BE2C (cell line): ENCODE data around the gene DRD2. TPM values are rescaled to one million over a fixed set of nuclear protein-coding genes. Genes with fewer than 3 reads are reported as not detected.
"Not testable (repeated sequence)": the region's sequence is repeated elsewhere in the genome, so short reads cannot be mapped to it uniquely, and the experiment has no call there.

Source experiments
- DNase-seq: peaks from one replicate; pipeline ENCODE4 v3.0.0-alpha.2; 2020
- H3K27me3 ChIP-seq: fragments of 250-450 bp; sonication (Bioruptor Pico); 2 replicates; pipeline ENCODE4 v1.5.1; 2020; ENCODE audit warnings: mild to moderate bottlenecking
- H3K36me3 ChIP-seq: fragments of 250-450 bp; sonication (Bioruptor Pico); 2 replicates; pipeline ENCODE4 v1.5.1; 2020; ENCODE audit warnings: mild to moderate bottlenecking
- H3K4me1 ChIP-seq: fragments of 250-450 bp; sonication (Bioruptor Pico); 2 replicates; pipeline ENCODE4 v1.5.1; 2020
- H3K4me3 ChIP-seq: 2 replicates; pipeline ENCODE4 v1.5.1; 2011; ENCODE audit warnings: low read depth, low read length
- H3K9me3 ChIP-seq: fragments of 250-450 bp; sonication (Bioruptor Pico); 2 replicates; pipeline ENCODE4 v1.5.1; 2020
- polyA plus RNA-seq: library from polyadenylated mRNA; unstranded; fragments of >200 nt; gene quantifications from one replicate; pipeline ENCODE4 v1.2.1, GENCODE V29; 2012; ENCODE audit warnings: low read depth, missing spikeins; ENCODE audit not compliant: insufficient read length, insufficient read depth
- TF ChIP-seq, protein P1 (sequence below): IDR thresholded peaks from 2 replicates; pipeline ENCODE4 v1.5.1; 2012; ENCODE audit warnings: mild to moderate bottlenecking, low read depth, low read length

DRD2 gene
- polyA plus RNA-seq = 32.0 TPM

DNA sequence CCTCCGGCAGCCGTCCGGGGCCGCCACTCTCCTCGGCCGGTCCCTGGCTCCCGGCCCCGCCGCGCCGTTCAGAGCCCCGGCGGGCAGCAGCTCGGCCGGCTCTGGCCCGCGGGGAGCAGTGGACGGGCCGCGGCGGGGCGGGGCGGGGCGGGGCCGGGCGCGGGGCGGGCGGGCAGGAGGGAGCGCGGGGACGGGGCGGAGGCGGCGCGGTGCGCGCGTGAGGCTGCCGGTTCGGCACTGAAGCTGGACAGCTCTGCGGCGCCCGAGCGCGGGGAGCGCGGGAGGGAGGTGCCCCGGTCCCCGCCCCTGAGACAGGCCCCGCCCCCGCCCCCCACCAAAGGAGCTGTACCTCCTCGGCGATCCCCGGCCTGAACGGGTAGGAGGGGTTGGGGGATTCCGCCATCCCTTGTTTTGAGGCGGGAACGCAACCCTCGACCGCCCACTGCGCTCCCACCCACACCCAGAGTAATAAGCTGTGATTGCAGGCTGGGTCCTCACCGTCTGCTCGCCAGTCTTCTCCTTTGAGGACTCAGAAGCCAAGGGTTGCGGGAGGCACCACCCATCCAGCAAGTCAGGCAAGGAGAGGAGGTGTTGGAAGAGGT, at the start of gene DRD2:
TSS of gene DRD2 (minus strand) at position 239 of the 602 bp plus-strand sequence. CDS start 50,747 bp downstream, outside the sequence.
- TF ChIP-seq, protein P1, sequence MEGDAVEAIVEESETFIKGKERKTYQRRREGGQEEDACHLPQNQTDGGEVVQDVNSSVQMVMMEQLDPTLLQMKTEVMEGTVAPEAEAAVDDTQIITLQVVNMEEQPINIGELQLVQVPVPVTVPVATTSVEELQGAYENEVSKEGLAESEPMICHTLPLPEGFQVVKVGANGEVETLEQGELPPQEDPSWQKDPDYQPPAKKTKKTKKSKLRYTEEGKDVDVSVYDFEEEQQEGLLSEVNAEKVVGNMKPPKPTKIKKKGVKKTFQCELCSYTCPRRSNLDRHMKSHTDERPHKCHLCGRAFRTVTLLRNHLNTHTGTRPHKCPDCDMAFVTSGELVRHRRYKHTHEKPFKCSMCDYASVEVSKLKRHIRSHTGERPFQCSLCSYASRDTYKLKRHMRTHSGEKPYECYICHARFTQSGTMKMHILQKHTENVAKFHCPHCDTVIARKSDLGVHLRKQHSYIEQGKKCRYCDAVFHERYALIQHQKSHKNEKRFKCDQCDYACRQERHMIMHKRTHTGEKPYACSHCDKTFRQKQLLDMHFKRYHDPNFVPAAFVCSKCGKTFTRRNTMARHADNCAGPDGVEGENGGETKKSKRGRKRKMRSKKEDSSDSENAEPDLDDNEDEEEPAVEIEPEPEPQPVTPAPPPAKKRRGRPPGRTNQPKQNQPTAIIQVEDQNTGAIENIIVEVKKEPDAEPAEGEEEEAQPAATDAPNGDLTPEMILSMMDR = no peak
- H3K27me3 ChIP-seq = no peaks in the 10 kb centered on the region
- H3K4me3 ChIP-seq = peak within 1 kb of the TSS; percentile 88
- H3K4me1 ChIP-seq = peaks cover 12% of the 10 kb centered on the region
- DNase-seq = peak; percentile 57
- no peaks in the 10 kb centered on the region for H3K36me3 ChIP-seq
- no peaks in the 10 kb centered on the region for H3K9me3 ChIP-seq

DNA sequence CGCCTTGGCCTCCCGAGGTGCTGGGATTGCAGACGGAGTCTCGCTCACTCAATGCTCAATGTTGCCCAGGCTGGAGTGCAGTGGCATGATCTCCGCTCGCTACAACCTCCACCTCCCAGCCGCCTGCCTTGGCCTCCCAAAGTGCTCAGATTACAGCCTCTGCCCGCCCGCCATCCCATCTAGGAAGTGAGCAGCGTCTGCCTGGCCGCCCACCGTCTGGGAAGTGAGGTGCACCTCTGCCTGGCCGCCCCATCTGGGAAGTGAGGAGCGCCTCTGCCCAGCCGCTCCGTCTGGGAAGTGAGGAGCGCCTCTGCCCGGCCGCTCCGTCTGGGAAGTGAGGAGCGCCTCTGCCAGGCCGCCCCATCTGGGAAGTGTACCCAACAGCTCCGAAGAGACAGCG, 48.7 kb upstream of the DRD2 start:
- not testable (repeated sequence) for H3K4me3 ChIP-seq, H3K4me1 ChIP-seq, H3K27me3 ChIP-seq, H3K36me3 ChIP-seq, H3K9me3 ChIP-seq, DNase-seq

DNA sequence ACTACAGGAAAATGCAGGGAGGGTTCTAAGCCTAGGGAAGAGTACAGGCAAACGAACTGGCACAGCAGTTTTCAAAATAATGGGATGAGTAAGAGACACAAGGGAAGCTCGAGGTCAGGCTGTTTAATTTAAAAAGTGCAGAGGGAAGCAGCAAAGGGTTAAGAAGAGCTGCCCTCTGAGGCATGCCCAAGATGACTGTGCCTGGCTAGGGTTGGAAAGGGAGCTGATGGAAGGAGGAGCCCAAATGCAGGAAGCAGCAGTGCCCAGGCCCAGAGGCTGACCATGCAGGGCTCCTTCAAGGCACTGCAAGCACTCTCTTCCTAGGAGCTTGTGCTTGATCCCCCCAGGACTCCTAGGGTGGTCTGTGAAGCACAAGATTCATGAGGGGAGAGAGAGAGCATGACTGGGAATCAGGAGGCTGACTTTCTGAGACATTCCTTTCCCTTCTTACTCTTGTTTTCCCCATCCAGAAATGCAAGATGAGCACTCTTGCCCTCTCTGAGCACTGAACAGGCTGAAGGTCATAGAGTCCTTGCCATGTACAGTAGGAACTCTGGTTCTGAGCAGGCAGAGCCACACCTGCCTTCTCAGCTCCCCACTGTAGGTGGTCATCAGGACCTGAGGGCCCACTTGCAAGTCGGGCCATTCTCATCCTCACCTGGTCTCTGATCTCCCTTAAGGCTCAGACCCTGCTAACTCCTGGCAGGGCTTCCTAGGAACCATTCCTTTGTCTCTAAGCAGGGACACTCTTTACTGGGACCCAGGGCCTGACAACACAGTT, 46.7 kb upstream of the DRD2 start:
- H3K9me3 ChIP-seq = no peaks in the 10 kb centered on the region
- H3K27me3 ChIP-seq = no peaks in the 10 kb centered on the region
- TF ChIP-seq, protein P1 = no peak
- H3K36me3 ChIP-seq = no peaks in the 10 kb centered on the region
- no peaks in the 10 kb centered on the region; the same call in 1 of the 2 replicates for H3K4me1 ChIP-seq
- H3K4me3 ChIP-seq = no peak overlapping the region
- no peak for DNase-seq

DNA sequence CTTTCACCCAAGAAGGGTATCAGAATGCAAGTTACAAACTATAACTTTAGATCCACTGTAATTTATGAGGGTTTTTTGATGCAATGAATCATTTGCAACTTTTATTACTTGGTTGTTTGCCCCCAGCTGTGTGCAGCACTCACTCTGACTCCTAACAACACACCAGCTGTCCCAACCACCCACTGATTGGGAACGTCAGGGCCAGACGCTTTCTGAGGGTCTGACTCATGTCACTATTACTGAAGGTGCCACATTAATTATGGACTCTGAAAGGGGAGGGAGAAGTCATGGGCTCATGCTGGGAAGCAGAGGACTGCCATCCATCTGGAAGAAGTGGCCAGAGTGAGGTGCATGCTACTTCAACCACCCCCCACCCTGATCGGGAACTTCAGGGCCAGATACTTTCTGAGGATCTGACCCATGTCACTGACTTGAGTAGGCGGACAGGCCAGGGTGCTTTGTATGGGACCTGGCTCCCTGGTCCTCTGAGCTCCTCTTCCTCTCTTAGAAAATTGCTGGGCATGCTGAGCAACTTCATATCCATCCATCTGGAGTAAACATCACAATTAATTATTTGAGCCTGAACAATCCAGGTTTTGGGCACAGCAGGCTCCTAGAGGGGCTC, 44.9 kb upstream of the DRD2 start:
- DNase-seq = no peak
- Histone ChIP-seq H3K36me3 (no peaks in the 10 kb centered on the region), H3K4me3 (no peak overlapping the region), H3K27me3 (no peaks in the 10 kb centered on the region), H3K4me1 (no peaks in the 10 kb centered on the region; the same call in 1 of the 2 replicates), H3K9me3 (no peaks in the 10 kb centered on the region)
- TF ChIP-seq, protein P1 = no peak

DNA sequence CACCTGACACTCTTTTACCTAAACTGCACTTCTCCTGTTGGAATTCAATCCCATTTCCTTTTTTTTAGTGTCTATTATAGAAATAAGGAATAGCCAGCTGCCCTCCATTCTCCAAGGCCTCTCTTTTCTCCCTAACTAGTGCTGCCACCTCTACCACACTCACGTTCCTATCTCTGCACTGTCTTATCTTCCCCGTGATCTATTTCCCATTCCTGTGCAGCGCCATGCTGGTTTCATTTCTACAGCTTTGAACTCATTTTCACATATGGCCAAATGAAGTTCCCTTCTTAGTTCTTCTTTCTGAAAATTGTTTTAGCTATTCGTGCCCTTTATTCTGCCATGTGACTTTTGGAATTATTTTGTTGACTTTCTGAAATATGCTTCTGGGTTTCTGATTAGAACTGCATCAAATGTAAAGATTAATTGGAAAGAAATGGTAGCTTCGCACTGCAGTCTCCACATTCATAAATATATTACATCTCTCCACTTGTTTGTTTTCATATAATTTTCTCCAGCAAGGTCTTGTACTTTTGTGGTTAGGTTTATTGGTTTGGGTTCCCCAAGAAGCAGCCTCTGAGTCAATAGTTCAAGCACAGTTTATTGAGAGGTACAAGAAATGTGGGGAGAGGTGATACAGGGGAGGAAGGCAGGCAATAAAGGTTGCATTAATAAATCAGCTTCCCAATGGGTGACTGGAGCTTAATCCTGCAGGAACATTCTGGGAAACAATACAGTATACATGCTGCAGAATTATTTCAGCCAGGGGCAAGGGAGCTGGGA, 43.7 kb upstream of the DRD2 start:
- Histone ChIP-seq H3K36me3 (no peaks in the 10 kb centered on the region), H3K4me3 (no peak overlapping the region), H3K27me3 (no peaks in the 10 kb centered on the region), H3K9me3 (no peaks in the 10 kb centered on the region), H3K4me1 (no peaks in the 10 kb centered on the region; the same call in 1 of the 2 replicates)
- TF ChIP-seq, protein P1 = no peak
- DNase-seq = no peak

DNA sequence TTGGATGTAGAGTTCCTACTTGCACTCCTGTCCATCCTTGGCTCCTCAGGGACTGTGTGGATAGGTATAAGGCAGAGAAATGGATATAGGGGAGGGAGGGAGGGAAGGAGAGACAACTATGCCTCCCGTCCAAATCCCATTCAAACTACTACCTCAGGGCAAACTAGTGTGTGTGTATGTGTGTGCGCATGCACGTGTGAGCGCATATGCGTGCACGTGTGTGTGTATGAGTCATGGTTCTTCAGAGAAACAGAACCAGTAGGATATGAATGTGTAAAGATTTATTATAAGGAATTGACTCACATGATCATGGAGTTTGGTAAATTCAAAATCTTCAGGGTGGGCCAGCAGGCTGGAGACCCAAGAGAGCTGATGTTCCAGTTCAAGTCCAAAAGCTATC, 42.2 kb upstream of the DRD2 start:
- Histone ChIP-seq H3K36me3 (no peaks in the 10 kb centered on the region), H3K4me1 (no peaks in the 10 kb centered on the region; the same call in 1 of the 2 replicates), H3K9me3 (no peaks in the 10 kb centered on the region), H3K4me3 (no peak overlapping the region), H3K27me3 (no peaks in the 10 kb centered on the region)
- DNase-seq = no peak
- TF ChIP-seq, protein P1 = no peak
